ENCODE results near the gene THBS3. TPM values are rescaled to one million over a fixed set of nuclear protein-coding genes. Genes with fewer than 3 reads are reported as not detected.
"Not testable (repeated sequence)": the region's sequence is repeated elsewhere in the genome, so short reads cannot be mapped to it uniquely, and the experiment has no call there.

The THBS3 gene
- total and polyA plus RNA-seq, 2 experiments from 2014 or later, result 19.8 to 39.9 TPM

DNA sequence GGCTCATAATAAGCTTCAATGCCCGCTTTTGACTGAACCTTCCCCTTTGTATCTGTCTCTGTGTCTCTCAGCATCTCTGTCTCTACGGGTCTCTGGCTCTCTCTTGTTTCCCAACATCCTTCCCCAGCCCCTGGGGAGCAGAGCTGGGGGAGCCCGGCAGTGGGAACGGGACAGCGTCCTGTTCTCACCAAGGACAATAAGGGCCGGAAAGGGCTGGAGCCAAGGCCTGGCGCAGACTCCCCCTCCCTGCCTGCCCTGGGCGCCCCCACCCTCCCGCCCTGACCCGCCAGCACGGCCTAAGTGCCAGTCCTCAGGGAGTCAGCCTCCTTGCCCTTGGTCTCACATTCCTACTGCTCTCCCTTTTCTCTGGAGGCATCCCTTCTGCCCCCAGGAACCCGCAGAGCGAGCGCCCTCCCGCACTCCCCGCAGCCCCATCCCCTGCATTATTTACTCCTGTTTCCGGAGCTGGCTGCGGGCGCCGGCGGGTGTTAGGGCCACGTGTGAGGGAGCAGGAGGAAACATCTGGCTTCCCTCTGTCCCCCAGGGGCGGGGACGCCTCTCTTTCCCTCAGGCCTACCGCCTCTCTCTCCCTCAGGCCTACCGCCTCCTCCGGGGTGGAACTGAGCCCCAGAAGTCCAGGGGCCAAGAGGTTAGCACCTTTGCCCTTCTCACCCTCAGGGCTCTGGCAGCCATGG is 41.1 kb downstream of the THBS3 start:
- Histone ChIP-seq H3K9me2 (replicated peaks; ENCODE audit: insufficient read depth) (no peaks in the 10 kb centered on the region), H3K4me1 (ENCODE audit: insufficient read depth) (peaks cover 4% of the 10 kb centered on the region), H4K20me1 (ENCODE audit: insufficient read depth, poor library complexity, severe bottlenecking) (no peaks in the 10 kb centered on the region), H3K27me3 (no peaks in the 10 kb centered on the region), H3K9me3 (ENCODE audit: low read depth) (no peaks in the 10 kb centered on the region), H3K27ac (no peak overlapping the region), H3K4me2 (peak overlapping the region; percentile 70), H3K79me2 (peaks cover 13% of the 10 kb centered on the region), H2AFZ (no peak overlapping the region), H3K4me3 (no peak overlapping the region), H3K36me3 (replicated peaks; ENCODE audit: insufficient read depth, low read depth) (no peaks in the 10 kb centered on the region)
- TF ChIP-seq EZH2phosphoT487 (IDR thresholded peaks at IDR 0.05; ENCODE audit: low read depth, severe bottlenecking, unreplicated experiment) (no peak), EZH2 (IDR thresholded peaks at IDR 0.05; ENCODE audit: borderline replicate concordance) (no peak)
- TF ChIP-seq, protein P1, sequence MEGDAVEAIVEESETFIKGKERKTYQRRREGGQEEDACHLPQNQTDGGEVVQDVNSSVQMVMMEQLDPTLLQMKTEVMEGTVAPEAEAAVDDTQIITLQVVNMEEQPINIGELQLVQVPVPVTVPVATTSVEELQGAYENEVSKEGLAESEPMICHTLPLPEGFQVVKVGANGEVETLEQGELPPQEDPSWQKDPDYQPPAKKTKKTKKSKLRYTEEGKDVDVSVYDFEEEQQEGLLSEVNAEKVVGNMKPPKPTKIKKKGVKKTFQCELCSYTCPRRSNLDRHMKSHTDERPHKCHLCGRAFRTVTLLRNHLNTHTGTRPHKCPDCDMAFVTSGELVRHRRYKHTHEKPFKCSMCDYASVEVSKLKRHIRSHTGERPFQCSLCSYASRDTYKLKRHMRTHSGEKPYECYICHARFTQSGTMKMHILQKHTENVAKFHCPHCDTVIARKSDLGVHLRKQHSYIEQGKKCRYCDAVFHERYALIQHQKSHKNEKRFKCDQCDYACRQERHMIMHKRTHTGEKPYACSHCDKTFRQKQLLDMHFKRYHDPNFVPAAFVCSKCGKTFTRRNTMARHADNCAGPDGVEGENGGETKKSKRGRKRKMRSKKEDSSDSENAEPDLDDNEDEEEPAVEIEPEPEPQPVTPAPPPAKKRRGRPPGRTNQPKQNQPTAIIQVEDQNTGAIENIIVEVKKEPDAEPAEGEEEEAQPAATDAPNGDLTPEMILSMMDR (IDR thresholded peaks at IDR 0.05; ENCODE audit: poor library complexity), result no peak
- WGBS (ENCODE audit: low lambda C conversion rate, missing lambda C conversion rate), result 34% methylated on average over 20 of the region's 27 CpGs
- no peak for DNase-seq (ENCODE audit: low spot score)

GRCh38 chr1:155166051-155166470 is 41.6 kb downstream of the THBS3 start:
- Histone ChIP-seq H3K4me3 (no peak overlapping the region), H3K27ac (no peak overlapping the region), H3K36me3 (replicated peaks; ENCODE audit: insufficient read depth, low read depth) (no peaks in the 10 kb centered on the region), H3K9me3 (ENCODE audit: low read depth) (no peaks in the 10 kb centered on the region), H2AFZ (no peak overlapping the region), H3K4me1 (ENCODE audit: insufficient read depth) (peaks cover 4% of the 10 kb centered on the region), H3K4me2 (no peak overlapping the region), H3K27me3 (no peaks in the 10 kb centered on the region), H4K20me1 (ENCODE audit: insufficient read depth, poor library complexity, severe bottlenecking) (no peaks in the 10 kb centered on the region), H3K79me2 (peaks cover 7% of the 10 kb centered on the region), H3K9me2 (replicated peaks; ENCODE audit: insufficient read depth) (no peaks in the 10 kb centered on the region)
- WGBS (ENCODE audit: low lambda C conversion rate, missing lambda C conversion rate), result 58% methylated on average over 8 of the region's 8 CpGs
- no peak for DNase-seq (ENCODE audit: low spot score)
- TF ChIP-seq EZH2phosphoT487 (IDR thresholded peaks at IDR 0.05; ENCODE audit: low read depth, severe bottlenecking, unreplicated experiment), result no peak
- TF ChIP-seq EZH2 (IDR thresholded peaks at IDR 0.05; ENCODE audit: borderline replicate concordance), result no peak
- TF ChIP-seq, protein P1 (IDR thresholded peaks at IDR 0.05; ENCODE audit: poor library complexity), result no peak

- H3K79me2 ChIP-seq; H3K9me2 ChIP-seq (replicated peaks; ENCODE audit: insufficient read depth); H3K4me1 ChIP-seq (ENCODE audit: insufficient read depth); H4K20me1 ChIP-seq (ENCODE audit: insufficient read depth, poor library complexity, severe bottlenecking); H3K4me2 ChIP-seq; H3K27ac ChIP-seq; DNase-seq (ENCODE audit: low spot score); H3K27me3 ChIP-seq; H3K36me3 ChIP-seq (replicated peaks; ENCODE audit: insufficient read depth, low read depth); H2AFZ ChIP-seq; H3K9me3 ChIP-seq (ENCODE audit: low read depth); H3K4me3 ChIP-seq: not testable (repeated sequence)
- 93% methylated on average over 11 of the region's 11 CpGs for WGBS (ENCODE audit: low lambda C conversion rate, missing lambda C conversion rate)
These were observed 43.1 kb downstream of the THBS3 start for GRCh38 chr1:155164625-155165024.

DNA sequence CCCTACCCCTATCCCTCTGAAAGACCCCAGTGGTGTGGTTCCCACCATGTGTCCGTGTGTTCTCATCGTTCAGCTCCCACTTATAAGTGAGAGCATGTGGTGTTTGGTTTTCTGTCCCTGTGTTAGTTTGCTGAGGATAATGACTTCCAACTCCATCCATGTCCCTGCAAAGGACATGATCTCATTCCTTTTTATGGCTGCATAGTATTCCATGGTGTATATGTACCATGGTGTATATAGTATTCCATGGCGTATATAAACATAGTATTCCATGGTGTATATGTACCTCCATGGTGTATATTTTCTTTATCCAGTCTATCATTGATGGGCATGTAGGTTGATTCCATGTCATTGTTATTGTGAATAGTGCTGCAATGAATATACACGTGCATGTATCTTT is 43.9 kb downstream of the THBS3 start:
- not testable (repeated sequence) for H3K9me3 ChIP-seq (ENCODE audit: low read depth); H3K36me3 ChIP-seq (replicated peaks; ENCODE audit: insufficient read depth, low read depth); H3K4me1 ChIP-seq (ENCODE audit: insufficient read depth); H3K4me2 ChIP-seq; H3K27ac ChIP-seq; H3K4me3 ChIP-seq; H3K79me2 ChIP-seq; H4K20me1 ChIP-seq (ENCODE audit: insufficient read depth, poor library complexity, severe bottlenecking); H3K27me3 ChIP-seq; H2AFZ ChIP-seq; H3K9me2 ChIP-seq (replicated peaks; ENCODE audit: insufficient read depth); DNase-seq (ENCODE audit: low spot score)
- 95% methylated on average over 4 of the region's 4 CpGs for WGBS (ENCODE audit: low lambda C conversion rate, missing lambda C conversion rate)

- not testable (repeated sequence) for H3K4me1 ChIP-seq (ENCODE audit: insufficient read depth); DNase-seq (ENCODE audit: low spot score); H3K27me3 ChIP-seq; H2AFZ ChIP-seq; H4K20me1 ChIP-seq (ENCODE audit: insufficient read depth, poor library complexity, severe bottlenecking); H3K9me2 ChIP-seq (replicated peaks; ENCODE audit: insufficient read depth); H3K9me3 ChIP-seq (ENCODE audit: low read depth); H3K4me2 ChIP-seq; H3K27ac ChIP-seq; H3K4me3 ChIP-seq; H3K36me3 ChIP-seq (replicated peaks; ENCODE audit: insufficient read depth, low read depth); H3K79me2 ChIP-seq
- 97% methylated on average over 6 of the region's 6 CpGs for WGBS (ENCODE audit: low lambda C conversion rate, missing lambda C conversion rate)
These were observed 45.1 kb downstream of the THBS3 start for GRCh38 chr1:155162631-155163030.
